HepG2 (cell line): ENCODE results near the gene PHKG1. TPM values are rescaled to one million over a fixed set of nuclear protein-coding genes. Genes with fewer than 3 reads are reported as not detected.
A peak's percentile ranks its signal among the peaks of the same experiment; 100 is the strongest.

Experiments used
- ATAC-seq: fragments of 200-7000 bp; cut with Tn5 transposase; 3 replicates; pipeline ENCODE4 v1.9.1; 2020; ENCODE audit warnings: mild to moderate bottlenecking, moderate library complexity
- BruUV-seq: library from RNA; stranded (reverse); fragments of 400-500 nt; replicated peaks from 2 replicates; lab custom pipeline; 2021; lab: Mats Ljungman, UMichigan
- CTCF ChIA-PET: fragments of 300-600 bp; formaldehyde crosslinking; extraction: SDS; loops from one replicate; lab custom pipeline; 2021; ENCODE audit warnings: low total read pairs, inconsistent platforms, low intra/inter-chr PET ratio; lab: Yijun Ruan, JAX
- POLR2A ChIA-PET: fragments of 350-600 bp; sonication (Branson Sonifier 250); formaldehyde crosslinking; loops from one replicate; lab custom pipeline; 2020; ENCODE audit warnings: antibody characterized with exemption, inconsistent platforms; lab: Yijun Ruan, JAX
- DNase-seq: peaks from one replicate; pipeline ENCODE4 v3.0.0-alpha.2; 2015; ENCODE audit warnings: low spot score
- FAIRE-seq: peaks from 3 replicates; lab custom pipeline; 2011; peaks lifted over from hg19 to GRCh38; lab: Jason Lieb, UNC
- H2AFZ ChIP-seq: one replicate; pipeline ENCODE4 v1.6.1; 2011; ENCODE audit warnings: low read length, inconsistent platforms
- H3K27ac ChIP-seq: fragments of 300-600 bp; 3 replicates; pipeline ENCODE4 v1.8.0; 2011; ENCODE audit warnings: mixed run types, mild to moderate bottlenecking, mixed read lengths, low read length, inconsistent platforms; ENCODE audit not compliant: insufficient read depth; ENCODE audit errors: extremely low read length
- H3K27me3 ChIP-seq, 2 experiments: fragments of 200-600 bp in 1 of 2; 2 replicates in 1 of 2; 3 replicates in 1 of 2; pipeline versions ENCODE4 v1.6.0 to v1.8.0; 2011; ENCODE audit warnings: low read length in 2 of 2, mild to moderate bottlenecking in 2 of 2, moderate library complexity in 2 of 2, inconsistent platforms in 1 of 2; ENCODE audit not compliant: insufficient read depth in 2 of 2, control insufficient read depth in 1 of 2
- H3K36me3 ChIP-seq, 2 experiments: fragments of 200-600 bp in 1 of 2; replicated peaks in 1 of 2; 2 replicates in 1 of 2; 3 replicates in 1 of 2; pipeline versions ENCODE4 v1.5.1 to v1.8.0; 2011; ENCODE audit warnings: low read length in 2 of 2, inconsistent platforms in 1 of 2; ENCODE audit not compliant: insufficient read depth in 2 of 2, control insufficient read depth in 1 of 2
- H3K4me1 ChIP-seq: 2 replicates; pipeline ENCODE4 v1.5.1; 2012; ENCODE audit warnings: low read length, inconsistent platforms; ENCODE audit not compliant: insufficient read depth
- H3K4me2 ChIP-seq: 2 replicates; pipeline ENCODE4 v1.6.0; 2011; ENCODE audit warnings: low read depth, low read length, inconsistent platforms
- H3K4me3 ChIP-seq, 3 experiments: fragments of 200-600 bp in 1 of 3; sonication (generic), shearing (Covaris generic) in 1 of 3; replicated peaks in 1 of 3; 2 replicates each; pipeline ENCODE4 v1.5.1; 2011 to 2016; ENCODE audit warnings: low read length in 3 of 3, inconsistent platforms in 2 of 3, low read depth in 2 of 3, mild to moderate bottlenecking in 2 of 3, control low read depth in 1 of 3, mixed read lengths in 1 of 3; ENCODE audit not compliant: insufficient read depth in 1 of 3
- H3K79me2 ChIP-seq: one replicate; pipeline ENCODE4 v1.6.1; 2011; ENCODE audit warnings: low read length, inconsistent platforms; ENCODE audit not compliant: insufficient read depth
- H3K9ac ChIP-seq: 2 replicates; pipeline ENCODE4 v1.6.0; 2011; ENCODE audit warnings: mild to moderate bottlenecking, low read depth, low read length, inconsistent platforms; ENCODE audit not compliant: insufficient read depth
- H3K9me3 ChIP-seq: 2 replicates; pipeline ENCODE4 v1.5.1; 2012; ENCODE audit warnings: mild to moderate bottlenecking, low read length
- H4K20me1 ChIP-seq: 2 replicates; pipeline ENCODE4 v1.6.0; 2011; ENCODE audit warnings: inconsistent platforms, mild to moderate bottlenecking, low read length, moderate library complexity; ENCODE audit not compliant: insufficient read depth
- BATF2 ChIP-seq: sonication (generic); formaldehyde crosslinking; IDR thresholded peaks from 2 replicates; pipeline ENCODE4 v1.8.0; 2022; ENCODE audit warnings: mild to moderate bottlenecking, missing genetic modification reagents, moderate library complexity
- HCFC1 ChIP-seq: fragments of 150-350 bp; IDR thresholded peaks from 2 replicates; pipeline ENCODE4 v1.6.1; 2014; ENCODE audit warnings: low read depth, low read length
- HNRNPL ChIP-seq: fragments of 200-400 bp; formaldehyde crosslinking; IDR thresholded peaks from 2 replicates; pipeline ENCODE4 v1.6.1; 2017; ENCODE audit warnings: mild to moderate bottlenecking, low read depth, low read length
- KAT8 ChIP-seq: IDR thresholded peaks from 2 replicates; pipeline ENCODE4 v1.6.1; 2016; ENCODE audit warnings: missing genetic modification reagents, missing compliant biosample characterization
- KLF9 ChIP-seq: IDR thresholded peaks from 2 replicates; pipeline ENCODE4 v1.6.1; 2016; ENCODE audit warnings: low read depth
- MAZ ChIP-seq, 2 experiments: sonication (generic) in 1 of 2; formaldehyde crosslinking in 1 of 2; IDR thresholded peaks; 2 replicates each; pipeline versions ENCODE4 v1.5.0 to v1.6.1; 2012 to 2020; ENCODE audit warnings: low read depth in 2 of 2, mild to moderate bottlenecking in 2 of 2, borderline replicate concordance in 1 of 2, improper control_type of control experiment in 1 of 2, low read length in 1 of 2, missing genetic modification reagents in 1 of 2, moderate library complexity in 1 of 2
- MEF2D ChIP-seq: sonication (generic); formaldehyde crosslinking; IDR thresholded peaks from 2 replicates; pipeline ENCODE4 v1.5.1; 2020; ENCODE audit warnings: mild to moderate bottlenecking, missing genetic modification reagents
- SOX6 ChIP-seq, 2 experiments: fragments of 450-650 bp in 1 of 2; sonication (generic) in 1 of 2; formaldehyde crosslinking in 1 of 2; IDR thresholded peaks; 2 replicates each; pipeline versions ENCODE4 v1.4.0 to v1.6.1; 2017 to 2020; ENCODE audit warnings: antibody characterized with exemption in 1 of 2, mild to moderate bottlenecking in 1 of 2, missing genetic modification reagents in 1 of 2
- THAP11 ChIP-seq: IDR thresholded peaks from 2 replicates; pipeline ENCODE4 v1.6.1; 2016; ENCODE audit warnings: missing biosample characterization, missing genetic modification reagents
- XRCC5 ChIP-seq: fragments of 200-400 bp; formaldehyde crosslinking; optimal IDR thresholded peaks from 2 replicates; pipeline ENCODE3; 2017; ENCODE audit warnings: mild to moderate bottlenecking, low read length
- YY1 ChIP-seq: IDR thresholded peaks from 2 replicates; pipeline ENCODE4 v1.6.1; 2011; ENCODE audit warnings: low read length, low read depth, moderate library complexity, mild to moderate bottlenecking; ENCODE audit not compliant: insufficient read depth, insufficient replicate concordance
- ZNF280D ChIP-seq: sonication (generic); formaldehyde crosslinking; IDR thresholded peaks from 2 replicates; pipeline ENCODE4 v1.5.1; 2020; ENCODE audit warnings: mild to moderate bottlenecking, missing genetic modification reagents
- ZNF362 ChIP-seq: sonication (generic); formaldehyde crosslinking; IDR thresholded peaks from 2 replicates; pipeline ENCODE4 v1.4.0; 2020; ENCODE audit warnings: missing genetic modification reagents, mild to moderate bottlenecking, borderline replicate concordance
- ZNF431 ChIP-seq: sonication (generic); formaldehyde crosslinking; IDR thresholded peaks from 2 replicates; pipeline ENCODE4 v1.9.0; 2022; ENCODE audit warnings: missing genetic modification reagents, low read depth, mild to moderate bottlenecking, borderline replicate concordance
- ZNF550 ChIP-seq: sonication (generic); formaldehyde crosslinking; IDR thresholded peaks from 2 replicates; pipeline ENCODE4 v1.4.0; 2020; ENCODE audit warnings: mild to moderate bottlenecking, missing genetic modification reagents, borderline replicate concordance
- ZNF605 ChIP-seq: sonication (generic); formaldehyde crosslinking; IDR thresholded peaks from 2 replicates; pipeline ENCODE4 v1.8.0; 2022; ENCODE audit warnings: mild to moderate bottlenecking, missing genetic modification reagents
- WGBS: methylation state at CpG from one replicate; pipeline ENCODE4 v1.1.6; 2017; ENCODE audit warnings: low lambda C conversion rate; 5-methylcytosine and 5-hydroxymethylcytosine counted together
- in situ Hi-C: cut with HindIII; loops from 2 replicates; pipeline ENCODE4 v1.10.0; 2017; ENCODE audit warnings: low pct_unique_long_range_greater_than_20kb; ENCODE audit not compliant: extremely low pct_ligation_motif_present
- intact Hi-C: fragments of 100-400 bp; cut with micrococcal nuclease; formaldehyde crosslinking; loops from one replicate; pipeline ENCODE4 v1.10.0; 2022; ENCODE audit not compliant: unreplicated experiment
- polyA plus RNA-seq, 8 experiments: library from polyadenylated mRNA; depleted of rRNA in 3 of 8; stranded (reverse) in 7 of 8; unstranded in 1 of 8; fragments of >200 nt; fragmentation: Illumina TruSeq in 4 of 8; extraction: Trizol in 4 of 8; gene quantifications; 2 replicates each; pipeline versions ENCODE4 v1.2.1 to v1.2.3, GENCODE V29; 2011 to 2016; ENCODE audit warnings: low read depth in 4 of 8, missing spikeins in 1 of 8, mixed read lengths in 1 of 8; ENCODE audit not compliant: insufficient read depth in 1 of 8
- total RNA-seq, 5 experiments: library from RNA; depleted of rRNA; stranded (reverse); fragments of >200 nt; fragmentation: Illumina TruSeq; extraction: Trizol; gene quantifications; 2 replicates each; pipeline ENCODE4 v1.2.3, GENCODE V29; 2016; ENCODE audit warnings: low read depth in 1 of 5

Gene PHKG1
- total and polyA plus RNA-seq, 2 of the 13 experiments (the other 11 are each of a cell fraction or from before 2014, with no cell fraction given), result 0.44 to 0.71 TPM

GRCh38 chr7:56074371-56074791 lies 18.4 kb downstream of the PHKG1 start:
- Histone ChIP-seq H2AFZ (no peak overlapping the region), H3K4me3 (no peak overlapping the region), H3K9me3 (no peaks in the 10 kb centered on the region), H3K27ac (no peak overlapping the region), H3K4me1 (peaks cover 18% of the 10 kb centered on the region), H4K20me1 (no peaks in the 10 kb centered on the region), H3K79me2 (no peaks in the 10 kb centered on the region), H3K27me3 (no peaks in the 10 kb centered on the region), H3K9ac (no peak overlapping the region), H3K36me3 (peaks cover 1 to 3% of the 10 kb centered on the region in 2 experiments; a peak in 2 of 5 replicates), H3K4me2 (no peak overlapping the region)
- peak; percentile 68 for DNase-seq
- peak; percentile 60 for FAIRE-seq
- WGBS, result 35% methylated on average over 19 of the region's 19 CpGs
- BruUV-seq, result no TSS peak
- CTCF ChIA-PET, result interaction anchor here (1.2 to 2.1 kb wide), 3 partner anchors 66 to 433 kb away, joined by 5 to 19 read pairs (median 6); no protein-coding TSS in a partner anchor
- in situ Hi-C loops (loop anchor here (5.0 to 10.0 kb wide), 2 partner anchors 72 to 430 kb away; no protein-coding TSS in a partner anchor), intact Hi-C loops (loop anchor here (1.0 to 10.0 kb wide), 4 partner anchors 70 to 433 kb away; no protein-coding TSS in a partner anchor)
- ATAC-seq, result peak; percentile 94
- POLR2A ChIA-PET, result interaction anchor here (0.8 to 2.7 kb wide), 6 partner anchors 10 to 74 kb away, joined by 3 to 12 read pairs (median 4); partner anchors contain the start of genes CCT6A, PSPH and SUMF2
- TF ChIP-seq ZNF280D (CRISPR knock-in tag) (peak; percentile 58; the same call in 1 of the 2 replicates), MAZ (IDR thresholded peaks at IDR 0.05; ENCODE audit: borderline replicate concordance, low read depth, low read length) (no peak), MAZ (CRISPR knock-in tag; IDR thresholded peaks at IDR 0.05; ENCODE audit: low read depth) (0 out of 2 replicates have a peak, but pooled peaks have one; percentile 17), SOX6 (IDR thresholded peaks at IDR 0.05) (no peak), SOX6 (CRISPR knock-in tag; IDR thresholded peaks at IDR 0.05) (no peak), XRCC5 (peak; percentile 82), HCFC1 (no peak), BATF2 (CRISPR knock-in tag) (no peak), THAP11 (CRISPR knock-in tag) (peak; percentile 61), ZNF362 (CRISPR knock-in tag) (peak; percentile 70; the same call in 1 of the 2 replicates), KAT8 (CRISPR knock-in tag) (peak; percentile 64; the same call in 1 of the 2 replicates), ZNF431 (CRISPR knock-in tag) (no peak), ZNF605 (CRISPR knock-in tag) (0 out of 2 replicates have a peak, but pooled peaks have one; percentile 19), HNRNPL (no peak), ZNF550 (CRISPR knock-in tag) (no peak), MEF2D (CRISPR knock-in tag) (peak; percentile 60; the same call in 1 of the 2 replicates), YY1 (peak; percentile 23), KLF9 (CRISPR knock-in tag) (no peak)
